Loucy (cell line): ENCODE data around the gene ABCA3.

ENCODE experiments used
- EZH2phosphoT487 ChIP-seq: fragments of 200-600 bp; IDR thresholded peaks from 2 replicates; pipeline ENCODE4 v1.6.1; 2018; ENCODE audit warnings: antibody characterized with exemption, mild to moderate bottlenecking, moderate library complexity, borderline replicate concordance
- TF ChIP-seq, protein P1 (sequence below): fragments of 200-600 bp; sonication (generic); conservative IDR thresholded peaks from 2 replicates; pipeline ENCODE4 v1.5.1; 2014; ENCODE audit warnings: mild to moderate bottlenecking, antibody characterized with exemption, low read length

DNA sequence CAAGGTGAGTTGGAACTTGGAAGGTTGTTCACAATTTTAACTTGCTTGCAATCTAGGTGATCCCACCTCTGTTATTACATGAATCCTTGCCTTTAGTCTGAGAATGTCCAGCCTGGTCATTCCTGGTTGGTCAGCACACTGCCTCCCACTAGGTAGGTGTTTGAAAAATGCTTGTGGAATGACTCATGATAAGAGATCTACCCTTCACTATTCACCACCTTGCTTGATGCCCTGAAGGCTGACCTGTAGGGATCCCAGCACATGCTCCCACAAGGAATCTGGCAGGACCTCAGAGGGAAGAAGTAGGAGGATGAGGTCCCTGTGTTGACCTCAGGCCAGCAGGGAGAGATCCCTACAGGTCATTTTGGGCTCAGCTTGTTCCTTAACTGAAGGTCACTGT, 30.2 kb upstream of the ABCA3 start:
- TF ChIP-seq, protein P1, sequence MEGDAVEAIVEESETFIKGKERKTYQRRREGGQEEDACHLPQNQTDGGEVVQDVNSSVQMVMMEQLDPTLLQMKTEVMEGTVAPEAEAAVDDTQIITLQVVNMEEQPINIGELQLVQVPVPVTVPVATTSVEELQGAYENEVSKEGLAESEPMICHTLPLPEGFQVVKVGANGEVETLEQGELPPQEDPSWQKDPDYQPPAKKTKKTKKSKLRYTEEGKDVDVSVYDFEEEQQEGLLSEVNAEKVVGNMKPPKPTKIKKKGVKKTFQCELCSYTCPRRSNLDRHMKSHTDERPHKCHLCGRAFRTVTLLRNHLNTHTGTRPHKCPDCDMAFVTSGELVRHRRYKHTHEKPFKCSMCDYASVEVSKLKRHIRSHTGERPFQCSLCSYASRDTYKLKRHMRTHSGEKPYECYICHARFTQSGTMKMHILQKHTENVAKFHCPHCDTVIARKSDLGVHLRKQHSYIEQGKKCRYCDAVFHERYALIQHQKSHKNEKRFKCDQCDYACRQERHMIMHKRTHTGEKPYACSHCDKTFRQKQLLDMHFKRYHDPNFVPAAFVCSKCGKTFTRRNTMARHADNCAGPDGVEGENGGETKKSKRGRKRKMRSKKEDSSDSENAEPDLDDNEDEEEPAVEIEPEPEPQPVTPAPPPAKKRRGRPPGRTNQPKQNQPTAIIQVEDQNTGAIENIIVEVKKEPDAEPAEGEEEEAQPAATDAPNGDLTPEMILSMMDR = no peak
- no peak for TF ChIP-seq EZH2phosphoT487
